GM12878 (cell line): ENCODE results near the gene CDK15. TPM values are rescaled to one million over a fixed set of nuclear protein-coding genes. Genes with fewer than 3 reads are reported as not detected.

ENCODE experiments used
- ATAC-seq: fragments of 200-7000 bp; cut with Tn5 transposase; 3 replicates; pipeline ENCODE4 v1.9.1; 2020; ENCODE audit warnings: mild to moderate bottlenecking, moderate library complexity
- BruUV-seq: library from RNA; stranded (reverse); fragments of 400-500 nt; replicated peaks from 2 replicates; lab custom pipeline; 2021; lab: Mats Ljungman, UMichigan
- CTCF ChIA-PET: fragments of 300-600 bp; sonication (Branson Sonifier 250); formaldehyde crosslinking; extraction: SDS; loops from one replicate; lab custom pipeline; 2021; ENCODE audit warnings: inconsistent platforms; lab: Yijun Ruan, JAX
- POLR2A ChIA-PET: fragments of 350-600 bp; formaldehyde crosslinking; extraction: SDS; loops from one replicate; lab custom pipeline; 2021; ENCODE audit warnings: inconsistent platforms; lab: Charles Lee
- RAD21 ChIA-PET: fragments of 300-600 bp; sonication (Branson Sonifier 250); formaldehyde crosslinking; loops from one replicate; lab custom pipeline; 2023; ENCODE audit warnings: antibody characterized with exemption; ENCODE audit not compliant: unreplicated experiment; lab: Charles Lee
- SMC1A ChIA-PET: fragments of 300-600 bp; sonication (Branson Sonifier 250); formaldehyde crosslinking; loops from one replicate; lab custom pipeline; 2023; ENCODE audit not compliant: unreplicated experiment, uncharacterized antibody; lab: Charles Lee
- DNase-seq: peaks from one replicate; pipeline ENCODE4 v3.0.0-alpha.2; 2011; ENCODE audit warnings: low read depth, low spot score
- FAIRE-seq: peaks from 3 replicates; lab custom pipeline; 2011; peaks lifted over from hg19 to GRCh38; lab: Jason Lieb, UNC
- H2AFZ ChIP-seq: 2 replicates; pipeline ENCODE4 v1.6.0; 2011; ENCODE audit warnings: low read depth, low read length, control low read depth; ENCODE audit not compliant: control insufficient read depth
- H3K27ac ChIP-seq: 2 replicates; pipeline ENCODE4 v1.5.1; 2011; ENCODE audit warnings: control low read depth; ENCODE audit not compliant: control insufficient read depth, insufficient read depth
- H3K27me3 ChIP-seq, 2 experiments: replicated peaks in 1 of 2; 2 replicates each; pipeline versions ENCODE4 v1.6.0 to v1.6.1; 2011; ENCODE audit warnings: low read length in 1 of 2; ENCODE audit not compliant: control insufficient read depth in 2 of 2, insufficient read depth in 2 of 2
- H3K36me3 ChIP-seq, 2 experiments: 2 replicates each; pipeline ENCODE4 v1.5.1; 2011; ENCODE audit warnings: low read length in 1 of 2; ENCODE audit not compliant: control insufficient read depth in 2 of 2, insufficient read depth in 2 of 2
- H3K4me1 ChIP-seq: 2 replicates; pipeline ENCODE4 v1.6.1; 2011; ENCODE audit warnings: mild to moderate bottlenecking, low read length, moderate library complexity, mixed read lengths; ENCODE audit not compliant: control insufficient read depth, insufficient read depth
- H3K4me2 ChIP-seq: 2 replicates; pipeline ENCODE4 v1.6.0; 2011; ENCODE audit warnings: control low read depth; ENCODE audit not compliant: control insufficient read depth, insufficient read depth
- H3K4me3 ChIP-seq: fragments of 200-600 bp; sonication (generic); 2 replicates; pipeline ENCODE4 v1.5.1; 2016
- H3K79me2 ChIP-seq: 2 replicates; pipeline ENCODE4 v1.6.0; 2011; ENCODE audit warnings: low read length; ENCODE audit not compliant: control insufficient read depth, insufficient read depth
- H3K9ac ChIP-seq: 2 replicates; pipeline ENCODE4 v1.8.0; 2011; ENCODE audit warnings: low read length, control low read depth, mixed read lengths; ENCODE audit not compliant: control insufficient read depth, insufficient read depth
- H3K9me3 ChIP-seq: replicated peaks from 3 replicates; pipeline ENCODE4 v1.5.1; 2011; ENCODE audit warnings: mild to moderate bottlenecking, low read length; ENCODE audit not compliant: control insufficient read depth, insufficient read depth
- H4K20me1 ChIP-seq: 2 replicates; pipeline ENCODE4 v1.6.0; 2011; ENCODE audit not compliant: control insufficient read depth, insufficient read depth
- CBX3 ChIP-seq: fragments of 200-600 bp; sonication (generic); IDR thresholded peaks from 2 replicates; pipeline ENCODE4 v1.6.1; 2016; ENCODE audit warnings: low read depth, borderline replicate concordance
- CREB1 ChIP-seq: IDR thresholded peaks from 2 replicates; pipeline ENCODE4 v1.6.1; 2012; ENCODE audit warnings: low read depth, mild to moderate bottlenecking, inconsistent platforms
- EZH2 ChIP-seq: IDR thresholded peaks from 2 replicates; pipeline ENCODE4 v1.6.1; 2012; ENCODE audit warnings: low read depth, mild to moderate bottlenecking, control low read depth, inconsistent platforms, low read length, borderline replicate concordance; ENCODE audit not compliant: control insufficient read depth
- FOXK2 ChIP-seq: fragments of 450-650 bp; IDR thresholded peaks from 2 replicates; pipeline ENCODE4 v1.6.1; 2017; ENCODE audit warnings: mild to moderate bottlenecking, moderate library complexity
- GABPA ChIP-seq: IDR thresholded peaks from 2 replicates; pipeline ENCODE4 v1.6.1; 2014; ENCODE audit warnings: antibody characterized with exemption, low read depth, mild to moderate bottlenecking, inconsistent platforms
- GATAD2B ChIP-seq: fragments of 450-650 bp; conservative IDR thresholded peaks from 2 replicates; pipeline ENCODE4 v1.6.1; 2017; ENCODE audit warnings: low read depth, mild to moderate bottlenecking, moderate library complexity
- IKZF2 ChIP-seq, 2 experiments: fragments of 450-650 bp; IDR thresholded peaks; 2 replicates each; pipeline ENCODE4 v1.6.1; 2017; ENCODE audit warnings: mild to moderate bottlenecking in 2 of 2, moderate library complexity in 2 of 2
- IRF4 ChIP-seq: IDR thresholded peaks from 2 replicates; pipeline ENCODE4 v1.6.1; 2011; ENCODE audit warnings: low read depth, low read length
- JUNB ChIP-seq: IDR thresholded peaks from 2 replicates; pipeline ENCODE4 v1.6.1; 2016; ENCODE audit warnings: antibody characterized with exemption, mild to moderate bottlenecking
- POU2F2 ChIP-seq: IDR thresholded peaks from 3 replicates; pipeline ENCODE4 v1.6.1; 2011; ENCODE audit warnings: low read depth, mild to moderate bottlenecking, low read length, borderline replicate concordance
- RAD21 ChIP-seq: IDR thresholded peaks from 2 replicates; pipeline ENCODE4 v1.6.1; 2011; ENCODE audit warnings: mild to moderate bottlenecking, low read depth, low read length, moderate library complexity; ENCODE audit not compliant: insufficient read depth
- SIN3A ChIP-seq: IDR thresholded peaks from 2 replicates; pipeline ENCODE4 v1.6.1; 2012; ENCODE audit warnings: low read depth, low read length, improper control_type of control experiment
- SMAD5 ChIP-seq: IDR thresholded peaks from 2 replicates; pipeline ENCODE4 v1.6.1; 2016; ENCODE audit warnings: antibody characterized with exemption, low read depth
- WRNIP1 ChIP-seq: IDR thresholded peaks from 2 replicates; pipeline ENCODE4 v1.6.1; 2011; ENCODE audit warnings: low read depth, low read length, improper control_type of control experiment, borderline replicate concordance
- ZBED1 ChIP-seq: IDR thresholded peaks from 2 replicates; pipeline ENCODE4 v1.6.1; 2016; ENCODE audit warnings: borderline replicate concordance
- ZBTB11 ChIP-seq: fragments of 450-650 bp; formaldehyde crosslinking; IDR thresholded peaks from 2 replicates; pipeline ENCODE4 v1.5.0; 2022; ENCODE audit warnings: mild to moderate bottlenecking, missing genetic modification characterization
- ZSCAN29 ChIP-seq: fragments of 450-650 bp; IDR thresholded peaks from 2 replicates; pipeline ENCODE4 v1.6.1; 2017; ENCODE audit warnings: mild to moderate bottlenecking, moderate library complexity
- in situ Hi-C: fragments of 300-500 bp; cut with MboI; formaldehyde crosslinking; loops from 9 replicates; pipeline ENCODE4 v1.14.3; 2018; ENCODE audit warnings: mixed read lengths
- intact Hi-C: fragments of 100-400 bp; cut with micrococcal nuclease; formaldehyde crosslinking; loops from one replicate; pipeline ENCODE4 v1.14.2; 2022; ENCODE audit not compliant: unreplicated experiment
- polyA plus RNA-seq, 11 experiments: library from polyadenylated mRNA; depleted of rRNA in 4 of 11; unstranded in 6 of 11; stranded (reverse) in 5 of 11; fragments of >200 nt; fragmentation: Nextera tagmentation in 4 of 11; fragmentation: Illumina TruSeq in 1 of 11; extraction: Ambion mirVana in 4 of 11; extraction: Trizol in 1 of 11; gene quantifications; 1 replicate in 1 of 11; 2 replicates in 10 of 11; pipeline versions ENCODE4 v1.2.1 to v1.2.3, GENCODE V29; 2011 to 2016; ENCODE audit warnings: inconsistent platforms in 2 of 11, missing spikeins in 2 of 11, low read depth in 1 of 11
- total RNA-seq, 4 experiments: library from RNA; depleted of rRNA in 3 of 4; stranded (reverse); fragments of >200 nt in 3 of 4; fragmentation: Illumina TruSeq in 1 of 4; extraction: Trizol in 1 of 4; gene quantifications; 2 replicates each; pipeline versions ENCODE4 v1.2.1 to v1.2.3, GENCODE V29; 2013 to 2021
- TF ChIP-seq, protein P1 (sequence below): fragments of 450-650 bp; IDR thresholded peaks from 2 replicates; pipeline ENCODE4 v1.6.1; 2016; ENCODE audit warnings: mild to moderate bottlenecking, moderate library complexity, borderline replicate concordance
- TF ChIP-seq, protein P2 (sequence below): fragments of 450-650 bp; IDR thresholded peaks from 2 replicates; pipeline ENCODE4 v1.6.1; 2014; ENCODE audit warnings: mild to moderate bottlenecking

CDK15 gene
- total and polyA plus RNA-seq, 10 of the 15 experiments (the other 5 are each of a cell fraction or from before 2014, with no cell fraction given), result 0.01 to 0.04 TPM; not detected in 8

DNA sequence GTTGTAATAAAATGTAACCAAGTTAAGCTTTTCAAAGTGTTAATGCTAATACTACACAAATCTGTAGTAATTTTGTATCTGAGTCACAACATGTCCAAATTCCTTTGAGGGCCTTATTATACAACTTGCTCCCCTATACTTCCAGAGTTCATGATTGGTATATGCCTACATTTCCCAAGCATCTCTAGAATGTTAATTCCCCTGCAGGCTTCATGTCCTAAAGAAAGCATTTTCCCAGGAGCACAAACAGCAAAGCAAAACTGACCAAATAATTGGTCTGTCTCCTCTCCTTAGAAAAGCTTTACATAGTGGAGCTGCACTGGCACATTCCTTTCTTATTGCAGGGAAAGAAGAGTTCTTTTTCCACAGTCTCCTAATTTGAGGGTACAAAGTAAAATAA, 29.3 kb upstream of the CDK15 start:
- intact Hi-C loops (no loop called here), in situ Hi-C loops (no loop called here)
- Histone ChIP-seq H3K36me3 (no peaks in the 10 kb centered on the region), H3K9me3 (no peaks in the 10 kb centered on the region), H3K27me3 (no peaks in the 10 kb centered on the region), H2AFZ (no peak overlapping the region), H3K4me2 (no peak overlapping the region), H3K79me2 (no peaks in the 10 kb centered on the region; the same call in none of the 2 replicates)
- BruUV-seq, result no TSS peak
- SMC1A ChIA-PET, result interaction anchor here (1.1 to 1.4 kb wide), 2 partner anchors 13 to 341 kb away, joined by 3 to 4 read pairs; no protein-coding TSS in a partner anchor
- ATAC-seq, result no peak
- CTCF ChIA-PET, result interaction anchor here (1.1 to 3.7 kb wide), 2 partner anchors 8 to 32 kb away, joined by 5 to 12 read pairs; no protein-coding TSS in a partner anchor
- TF ChIP-seq ZSCAN29 (no peak), IRF4 (no peak), EZH2 (no peak), ZBTB11 (CRISPR knock-in tag) (no peak), RAD21 (no peak), CREB1 (no peak), SMAD5 (no peak), POU2F2 (no peak), GABPA (no peak), IKZF2 (IDR thresholded peaks at IDR 0.05) (no peak), SIN3A (no peak), FOXK2 (no peak), ZBED1 (no peak), JUNB (no peak), WRNIP1 (no peak), GATAD2B (no peak), CBX3 (no peak)
- TF ChIP-seq, protein P1, sequence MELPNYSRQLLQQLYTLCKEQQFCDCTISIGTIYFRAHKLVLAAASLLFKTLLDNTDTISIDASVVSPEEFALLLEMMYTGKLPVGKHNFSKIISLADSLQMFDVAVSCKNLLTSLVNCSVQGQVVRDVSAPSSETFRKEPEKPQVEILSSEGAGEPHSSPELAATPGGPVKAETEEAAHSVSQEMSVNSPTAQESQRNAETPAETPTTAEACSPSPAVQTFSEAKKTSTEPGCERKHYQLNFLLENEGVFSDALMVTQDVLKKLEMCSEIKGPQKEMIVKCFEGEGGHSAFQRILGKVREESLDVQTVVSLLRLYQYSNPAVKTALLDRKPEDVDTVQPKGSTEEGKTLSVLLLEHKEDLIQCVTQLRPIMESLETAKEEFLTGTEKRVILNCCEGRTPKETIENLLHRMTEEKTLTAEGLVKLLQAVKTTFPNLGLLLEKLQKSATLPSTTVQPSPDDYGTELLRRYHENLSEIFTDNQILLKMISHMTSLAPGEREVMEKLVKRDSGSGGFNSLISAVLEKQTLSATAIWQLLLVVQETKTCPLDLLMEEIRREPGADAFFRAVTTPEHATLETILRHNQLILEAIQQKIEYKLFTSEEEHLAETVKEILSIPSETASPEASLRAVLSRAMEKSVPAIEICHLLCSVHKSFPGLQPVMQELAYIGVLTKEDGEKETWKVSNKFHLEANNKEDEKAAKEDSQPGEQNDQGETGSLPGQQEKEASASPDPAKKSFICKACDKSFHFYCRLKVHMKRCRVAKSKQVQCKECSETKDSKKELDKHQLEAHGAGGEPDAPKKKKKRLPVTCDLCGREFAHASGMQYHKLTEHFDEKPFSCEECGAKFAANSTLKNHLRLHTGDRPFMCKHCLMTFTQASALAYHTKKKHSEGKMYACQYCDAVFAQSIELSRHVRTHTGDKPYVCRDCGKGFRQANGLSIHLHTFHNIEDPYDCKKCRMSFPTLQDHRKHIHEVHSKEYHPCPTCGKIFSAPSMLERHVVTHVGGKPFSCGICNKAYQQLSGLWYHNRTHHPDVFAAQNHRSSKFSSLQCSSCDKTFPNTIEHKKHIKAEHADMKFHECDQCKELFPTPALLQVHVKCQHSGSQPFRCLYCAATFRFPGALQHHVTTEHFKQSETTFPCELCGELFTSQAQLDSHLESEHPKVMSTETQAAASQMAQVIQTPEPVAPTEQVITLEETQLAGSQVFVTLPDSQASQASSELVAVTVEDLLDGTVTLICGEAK, result no peak
- TF ChIP-seq, protein P2, sequence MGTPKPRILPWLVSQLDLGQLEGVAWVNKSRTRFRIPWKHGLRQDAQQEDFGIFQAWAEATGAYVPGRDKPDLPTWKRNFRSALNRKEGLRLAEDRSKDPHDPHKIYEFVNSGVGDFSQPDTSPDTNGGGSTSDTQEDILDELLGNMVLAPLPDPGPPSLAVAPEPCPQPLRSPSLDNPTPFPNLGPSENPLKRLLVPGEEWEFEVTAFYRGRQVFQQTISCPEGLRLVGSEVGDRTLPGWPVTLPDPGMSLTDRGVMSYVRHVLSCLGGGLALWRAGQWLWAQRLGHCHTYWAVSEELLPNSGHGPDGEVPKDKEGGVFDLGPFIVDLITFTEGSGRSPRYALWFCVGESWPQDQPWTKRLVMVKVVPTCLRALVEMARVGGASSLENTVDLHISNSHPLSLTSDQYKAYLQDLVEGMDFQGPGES, result no peak
- TF ChIP-seq, all 136 proteins: peak for 0
- DNase-seq (no peak), FAIRE-seq (no peak)
- RAD21 ChIA-PET, result no interaction called here
- no peaks in the 10 kb centered on the region for H3K4me1 ChIP-seq
- H4K20me1 ChIP-seq, result no peaks in the 10 kb centered on the region
- H3K9ac ChIP-seq, result no peak overlapping the region
- POLR2A ChIA-PET, result no interaction called here
- no peak overlapping the region for H3K27ac ChIP-seq
- no peak overlapping the region for H3K4me3 ChIP-seq
